HepG2 (cell line): ENCODE measurements around the gene ENHO. TPM values are rescaled to one million over a fixed set of nuclear protein-coding genes. Genes with fewer than 3 reads are reported as not detected.

ENCODE experiments used
- ARID2 ChIP-seq: sonication (generic); formaldehyde crosslinking; IDR thresholded peaks from 2 replicates; pipeline ENCODE4 v1.8.1; 2022; ENCODE audit warnings: mild to moderate bottlenecking, missing genetic modification reagents, borderline replicate concordance
- ARID5B ChIP-seq: IDR thresholded peaks from 2 replicates; pipeline ENCODE4 v1.4.0; 2020; ENCODE audit warnings: mild to moderate bottlenecking, missing genetic modification reagents
- CC2D1A ChIP-seq: sonication (generic); formaldehyde crosslinking; IDR thresholded peaks from 2 replicates; pipeline ENCODE4 v1.8.1; 2023; ENCODE audit warnings: mild to moderate bottlenecking, missing genetic modification reagents
- CENPT ChIP-seq: sonication (generic); formaldehyde crosslinking; IDR thresholded peaks from 2 replicates; pipeline ENCODE4 v1.8.0; 2022; ENCODE audit warnings: low read depth, mild to moderate bottlenecking, moderate library complexity, missing genetic modification reagents
- CERS6 ChIP-seq: sonication (generic); formaldehyde crosslinking; IDR thresholded peaks from 2 replicates; pipeline ENCODE4 v1.5.0; 2020; ENCODE audit warnings: missing genetic modification reagents
- DNMT3B ChIP-seq: conservative IDR thresholded peaks from 2 replicates; pipeline ENCODE4 v1.6.1; 2016; ENCODE audit warnings: missing biosample characterization, control low read depth
- ELF4 ChIP-seq: sonication (generic); formaldehyde crosslinking; IDR thresholded peaks from 2 replicates; pipeline ENCODE4 v1.5.0; 2020; ENCODE audit warnings: missing genetic modification reagents, mild to moderate bottlenecking, moderate library complexity, borderline replicate concordance
- HNF4A ChIP-seq: sonication (generic); formaldehyde crosslinking; IDR thresholded peaks from 2 replicates; pipeline ENCODE4 v1.4.0; 2020; ENCODE audit warnings: missing genetic modification reagents
- MBNL3 ChIP-seq: fragments of 250-450 bp; sonication (Bioruptor Pico); conservative IDR thresholded peaks from 2 replicates; pipeline ENCODE4 v1.8.0; 2022; ENCODE audit warnings: mild to moderate bottlenecking, inconsistent platforms
- MEIS1 ChIP-seq: sonication (generic); formaldehyde crosslinking; IDR thresholded peaks from 2 replicates; pipeline ENCODE4 v1.9.0; 2021; ENCODE audit warnings: mild to moderate bottlenecking, missing genetic modification reagents, moderate library complexity, borderline replicate concordance
- NCOR1 ChIP-seq: fragments of 200-600 bp; sonication (generic); IDR thresholded peaks from 2 replicates; pipeline ENCODE4 v1.7.0; 2017; ENCODE audit warnings: antibody characterized with exemption, low read length, borderline replicate concordance
- SKI ChIP-seq: fragments of 450-650 bp; IDR thresholded peaks from one replicate; pipeline ENCODE4 v1.6.1; 2018; ENCODE audit warnings: mild to moderate bottlenecking; ENCODE audit not compliant: partially characterized antibody
- SNAPC2 ChIP-seq: sonication (generic); formaldehyde crosslinking; IDR thresholded peaks from 2 replicates; pipeline ENCODE4 v1.8.1; 2022; ENCODE audit warnings: mild to moderate bottlenecking, missing genetic modification reagents
- ZBTB2 ChIP-seq: sonication (generic); formaldehyde crosslinking; IDR thresholded peaks from 2 replicates; pipeline ENCODE4 v1.8.0; 2022; ENCODE audit warnings: low read depth, missing genetic modification reagents
- ZNF460 ChIP-seq: sonication (generic); formaldehyde crosslinking; IDR thresholded peaks from 2 replicates; pipeline ENCODE4 v1.5.1; 2020; ENCODE audit warnings: missing genetic modification reagents, mild to moderate bottlenecking, borderline replicate concordance
- ZNF784 ChIP-seq: sonication (generic); formaldehyde crosslinking; IDR thresholded peaks from 2 replicates; pipeline ENCODE4 v1.5.1; 2020; ENCODE audit warnings: missing genetic modification reagents, mild to moderate bottlenecking, borderline replicate concordance
- polyA plus RNA-seq, 8 experiments: library from polyadenylated mRNA; depleted of rRNA in 3 of 8; stranded (reverse) in 7 of 8; unstranded in 1 of 8; fragments of >200 nt; fragmentation: Illumina TruSeq in 4 of 8; extraction: Trizol in 4 of 8; gene quantifications; 2 replicates each; pipeline versions ENCODE4 v1.2.1 to v1.2.3, GENCODE V29; 2011 to 2016; ENCODE audit warnings: low read depth in 4 of 8, missing spikeins in 1 of 8, mixed read lengths in 1 of 8; ENCODE audit not compliant: insufficient read depth in 1 of 8
- total RNA-seq, 5 experiments: library from RNA; depleted of rRNA; stranded (reverse); fragments of >200 nt; fragmentation: Illumina TruSeq; extraction: Trizol; gene quantifications; 2 replicates each; pipeline ENCODE4 v1.2.3, GENCODE V29; 2016; ENCODE audit warnings: low read depth in 1 of 5
- TF ChIP-seq, protein P1 (sequence below): sonication (generic); formaldehyde crosslinking; IDR thresholded peaks from 2 replicates; pipeline ENCODE4 v1.5.0; 2020; ENCODE audit warnings: missing genetic modification reagents, mild to moderate bottlenecking, borderline replicate concordance
- TF ChIP-seq, protein P2 (sequence below): sonication (generic); formaldehyde crosslinking; IDR thresholded peaks from 2 replicates; pipeline ENCODE4 v1.4.0; 2020; ENCODE audit warnings: mild to moderate bottlenecking, missing genetic modification reagents

The ENHO gene
- total and polyA plus RNA-seq, 2 of the 13 experiments (the other 11 are each of a cell fraction or from before 2014, with no cell fraction given) = 0.08 to 0.60 TPM

- TF ChIP-seq MEIS1 (CRISPR knock-in tag) = no peak
- no peak for TF ChIP-seq ZBTB2 (CRISPR knock-in tag)
- no peak for TF ChIP-seq ELF4 (CRISPR knock-in tag)
- no peak for TF ChIP-seq CENPT
- 0 out of 2 replicates have a peak, but pooled peaks have one; percentile 30 for TF ChIP-seq ARID5B (CRISPR knock-in tag)
- TF ChIP-seq SKI = no peak
- TF ChIP-seq, protein P1, sequence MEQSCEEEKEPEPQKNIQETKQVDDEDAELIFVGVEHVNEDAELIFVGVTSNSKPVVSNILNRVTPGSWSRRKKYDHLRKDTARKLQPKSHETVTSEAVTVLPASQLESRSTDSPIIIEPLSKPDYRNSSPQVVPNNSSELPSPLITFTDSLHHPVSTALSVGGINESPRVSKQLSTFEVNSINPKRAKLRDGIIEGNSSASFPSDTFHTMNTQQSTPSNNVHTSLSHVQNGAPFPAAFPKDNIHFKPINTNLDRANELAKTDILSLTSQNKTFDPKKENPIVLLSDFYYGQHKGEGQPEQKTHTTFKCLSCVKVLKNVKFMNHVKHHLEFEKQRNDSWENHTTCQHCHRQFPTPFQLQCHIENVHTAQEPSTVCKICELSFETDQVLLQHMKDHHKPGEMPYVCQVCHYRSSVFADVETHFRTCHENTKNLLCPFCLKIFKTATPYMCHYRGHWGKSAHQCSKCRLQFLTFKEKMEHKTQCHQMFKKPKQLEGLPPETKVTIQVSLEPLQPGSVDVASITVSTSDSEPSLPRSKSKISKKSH (CRISPR knock-in tag) = no peak
- peak; percentile 21; the same call in 1 of the 2 replicates for TF ChIP-seq ZNF784 (CRISPR knock-in tag)
- no peak for TF ChIP-seq HNF4A (CRISPR knock-in tag)
- TF ChIP-seq ARID2 (CRISPR knock-in tag) = no peak
- TF ChIP-seq CC2D1A (CRISPR knock-in tag) = no peak
- TF ChIP-seq NCOR1 = no peak
- TF ChIP-seq CERS6 = no peak
- TF ChIP-seq DNMT3B (CRISPR knock-in tag) = no peak
- TF ChIP-seq, protein P2, sequence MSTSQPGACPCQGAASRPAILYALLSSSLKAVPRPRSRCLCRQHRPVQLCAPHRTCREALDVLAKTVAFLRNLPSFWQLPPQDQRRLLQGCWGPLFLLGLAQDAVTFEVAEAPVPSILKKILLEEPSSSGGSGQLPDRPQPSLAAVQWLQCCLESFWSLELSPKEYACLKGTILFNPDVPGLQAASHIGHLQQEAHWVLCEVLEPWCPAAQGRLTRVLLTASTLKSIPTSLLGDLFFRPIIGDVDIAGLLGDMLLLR (CRISPR knock-in tag) = no peak
- TF ChIP-seq MBNL3 (CRISPR knock-in tag) = no peak
- TF ChIP-seq ZNF460 = no peak
- no peak for TF ChIP-seq SNAPC2 (CRISPR knock-in tag)
These were observed at the start of gene ENHO (continued) for GRCh38 chr9:34522971-34523797.
